HG03354 (cell line): Measurements from ENCODE around the gene OR5AN1.
"Not testable (repeated sequence)": the region's sequence is repeated elsewhere in the genome, so short reads cannot be mapped to it uniquely, and the experiment has no call there.

Experiments
- ATAC-seq: cut with Tn5 transposase; IDR thresholded peaks from one replicate; pipeline ENCODE4 v1.9.1; 2021; ENCODE audit warnings: mild to moderate bottlenecking; ENCODE audit not compliant: unreplicated experiment, poor library complexity, severe bottlenecking

OR5AN1 gene, protein sequence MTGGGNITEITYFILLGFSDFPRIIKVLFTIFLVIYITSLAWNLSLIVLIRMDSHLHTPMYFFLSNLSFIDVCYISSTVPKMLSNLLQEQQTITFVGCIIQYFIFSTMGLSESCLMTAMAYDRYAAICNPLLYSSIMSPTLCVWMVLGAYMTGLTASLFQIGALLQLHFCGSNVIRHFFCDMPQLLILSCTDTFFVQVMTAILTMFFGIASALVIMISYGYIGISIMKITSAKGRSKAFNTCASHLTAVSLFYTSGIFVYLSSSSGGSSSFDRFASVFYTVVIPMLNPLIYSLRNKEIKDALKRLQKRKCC

DNA sequence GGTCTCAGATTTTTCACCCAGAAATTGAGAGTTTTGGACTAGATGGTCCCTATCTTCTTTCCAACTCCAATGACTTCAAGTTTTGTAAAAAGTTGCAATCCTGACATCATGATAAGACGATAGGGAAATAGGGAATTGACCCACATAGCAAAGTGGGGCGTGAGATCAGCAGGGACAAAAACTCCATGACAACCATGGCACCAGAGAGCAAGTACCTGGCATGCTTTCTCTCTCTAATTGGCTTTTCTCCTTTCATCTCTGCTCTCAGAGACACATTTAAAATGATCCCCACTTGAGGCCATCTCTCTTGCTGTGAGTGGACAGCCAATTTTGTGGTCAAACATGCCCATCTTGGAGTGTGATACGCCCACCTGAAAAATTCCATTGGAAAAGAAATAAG, at the start of gene OR5AN1:
OR5AN1 (plus strand) TSS at position 301 of the 400 bp plus-strand sequence. CDS start 5,564 bp downstream, outside the sequence.
- no peak for ATAC-seq

DNA sequence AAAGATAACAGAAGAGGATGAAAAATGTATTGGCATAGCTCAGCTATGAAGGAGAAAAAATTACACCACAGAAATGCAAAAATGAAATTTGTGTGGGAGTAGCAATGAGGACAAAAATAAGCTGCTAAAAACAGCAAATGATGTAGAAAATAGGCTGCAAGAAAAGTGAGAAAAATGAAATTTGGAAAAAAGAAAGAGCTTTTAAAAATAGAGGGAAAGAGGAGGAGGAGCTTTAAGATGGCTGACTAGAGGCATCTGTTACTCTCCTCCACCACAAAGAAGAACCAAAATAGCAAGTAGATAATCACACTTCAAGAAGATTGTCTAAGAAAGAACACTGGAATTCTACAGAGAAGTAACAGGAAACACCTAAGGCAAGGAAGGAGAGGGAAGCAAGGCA, 23.7 kb upstream of the OR5AN1 start:
- ATAC-seq = no peak

DNA sequence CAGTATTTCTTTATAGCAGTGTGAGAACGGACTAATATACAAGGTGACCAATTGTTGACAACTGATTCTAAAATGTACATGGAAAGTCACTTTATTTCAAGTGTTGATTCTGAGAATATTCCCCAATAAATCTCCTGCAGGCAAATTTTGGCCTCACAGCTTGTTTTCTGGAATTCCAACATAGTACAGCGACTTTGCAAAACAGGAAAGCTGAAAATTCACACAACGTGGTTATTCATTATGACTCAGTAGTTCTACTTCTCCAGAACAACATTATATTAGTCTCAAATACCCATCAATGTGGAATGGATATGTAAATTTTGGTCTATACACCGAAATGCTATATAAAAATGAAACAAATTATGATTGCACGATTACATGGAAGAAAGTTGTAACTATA, 22.5 kb upstream of the OR5AN1 start:
- ATAC-seq = no peak

DNA sequence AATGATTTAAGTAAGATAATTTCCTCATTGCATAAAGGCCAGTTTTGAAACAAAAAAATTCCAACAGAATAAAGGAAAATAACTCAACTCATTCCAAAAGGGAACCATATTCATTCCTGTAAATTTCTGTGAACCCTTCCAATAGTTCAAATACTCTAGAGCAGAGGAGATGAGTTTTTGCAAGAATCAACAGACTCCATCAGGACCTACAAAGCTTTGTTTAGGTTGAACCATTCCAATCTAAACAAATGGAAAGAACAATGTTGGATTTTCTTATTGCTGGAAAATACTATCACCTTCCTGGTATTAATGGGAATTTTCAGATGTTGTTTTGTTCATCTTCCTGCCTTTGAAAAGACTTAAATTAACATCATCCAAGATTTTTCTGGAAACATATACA, 21.8 kb upstream of the OR5AN1 start:
- ATAC-seq = no peak

DNA sequence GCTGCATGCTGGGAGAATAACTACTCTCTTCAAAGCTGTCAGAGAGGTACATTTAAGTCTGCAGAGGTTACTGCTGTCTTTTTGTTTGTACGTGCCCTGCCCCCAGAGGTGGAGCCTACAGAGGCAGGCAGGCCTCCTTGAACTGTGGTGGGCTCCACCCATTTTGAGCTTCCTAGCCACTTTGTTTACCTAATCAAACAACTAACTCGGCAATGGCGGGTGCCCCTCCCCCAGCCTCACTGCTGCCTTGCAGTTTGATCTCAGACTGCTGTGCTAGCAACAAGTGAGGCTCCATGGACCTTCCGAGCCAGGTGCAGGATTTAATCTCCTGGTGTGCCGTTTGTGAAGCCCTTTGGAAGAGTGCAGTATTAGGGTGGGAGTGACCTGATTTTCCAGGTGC, 9.0 kb upstream of the OR5AN1 start:
- not testable (repeated sequence) for ATAC-seq

DNA sequence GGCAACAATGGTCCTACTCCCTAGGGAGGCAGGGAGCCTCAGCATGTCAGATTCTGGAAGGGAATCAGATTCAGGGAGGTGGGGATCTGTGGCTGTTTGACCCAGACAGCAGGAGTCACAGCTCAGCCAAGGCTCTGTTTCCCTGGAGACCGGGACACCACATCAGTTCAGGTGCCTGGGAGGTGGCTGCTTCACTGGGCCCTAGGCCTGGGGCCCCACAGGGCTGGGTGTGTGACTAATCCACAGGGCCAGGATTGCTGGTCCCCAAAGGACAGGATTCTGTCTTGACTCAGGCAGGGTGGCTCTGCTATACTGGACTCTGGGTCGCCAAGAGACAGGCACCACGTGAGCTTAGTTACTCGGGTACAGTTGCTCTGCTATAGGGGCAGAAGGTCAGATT, 3.5 kb upstream of the OR5AN1 start:
- no peak for ATAC-seq

DNA sequence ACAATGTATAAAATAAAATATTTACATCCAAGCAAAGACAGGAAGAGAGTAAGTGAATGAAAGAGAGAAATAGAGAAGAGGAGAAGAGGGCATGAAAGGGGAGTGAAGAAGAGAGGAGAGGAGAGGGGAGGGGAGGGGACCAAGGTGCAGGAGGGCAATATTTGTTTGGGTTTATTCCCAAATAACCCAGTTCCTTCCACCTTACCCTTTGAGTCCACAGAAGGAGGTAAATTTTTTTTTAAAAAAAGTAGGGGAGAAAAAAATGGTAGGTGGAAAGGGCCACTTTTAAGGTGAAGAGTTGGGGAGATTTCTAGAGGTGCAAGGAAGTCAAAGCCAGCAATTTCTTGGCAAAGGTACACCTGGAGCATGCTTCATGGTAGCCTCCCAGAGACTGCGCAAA, 2.1 kb upstream of the OR5AN1 start:
- no peak for ATAC-seq

DNA sequence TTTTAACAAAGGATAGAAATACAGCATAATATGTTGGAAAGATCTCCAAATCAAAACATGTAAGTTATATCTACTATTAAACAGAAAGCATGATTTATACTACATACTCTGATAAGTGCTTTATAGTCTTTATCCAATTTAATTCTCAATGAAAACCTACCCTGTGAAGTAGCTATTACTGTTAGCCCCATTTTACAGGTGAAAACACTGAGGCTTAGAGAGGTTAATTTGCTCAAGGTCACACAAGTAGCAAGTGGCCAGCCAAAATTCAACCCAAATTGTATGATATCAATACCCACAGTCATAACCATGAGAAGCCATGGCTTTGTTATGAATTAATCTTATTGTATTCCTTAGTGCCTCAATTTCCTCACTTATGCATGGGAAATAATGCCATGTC, 675 bp upstream of the OR5AN1 start:
- ATAC-seq = no peak

DNA sequence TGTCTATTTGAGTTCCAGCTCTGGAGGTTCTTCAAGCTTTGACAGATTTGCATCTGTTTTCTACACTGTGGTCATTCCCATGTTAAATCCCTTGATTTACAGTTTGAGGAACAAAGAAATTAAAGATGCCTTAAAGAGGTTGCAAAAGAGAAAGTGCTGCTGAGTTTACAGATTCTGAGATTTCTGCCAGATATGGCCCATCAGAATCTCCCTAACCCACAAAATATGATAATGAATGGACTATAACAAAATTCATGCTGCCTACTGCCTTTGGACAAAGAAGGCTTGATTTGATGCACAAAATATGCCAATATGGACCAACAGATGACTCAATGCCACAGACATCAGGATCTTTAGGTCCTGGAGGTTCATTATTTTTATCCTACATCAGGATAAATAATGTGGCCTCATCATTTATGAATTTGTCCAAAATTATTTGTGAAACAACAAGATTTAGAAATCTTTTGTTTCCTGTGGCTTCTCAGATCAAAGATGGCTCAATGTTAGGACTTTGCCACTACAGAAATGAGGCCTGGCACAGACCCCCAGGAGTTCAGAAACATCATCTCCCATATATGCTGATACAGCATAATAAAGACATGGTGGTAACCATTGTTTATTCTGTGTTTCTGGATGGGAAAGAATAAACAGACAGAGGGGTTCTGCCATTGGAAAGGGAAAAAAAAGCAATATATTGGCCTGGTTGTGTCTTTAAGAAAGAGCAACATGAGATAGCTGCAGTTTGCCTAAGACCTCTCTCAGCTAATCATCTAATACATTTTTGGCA, 6.7 kb downstream of the OR5AN1 start:
- no peak for ATAC-seq

DNA sequence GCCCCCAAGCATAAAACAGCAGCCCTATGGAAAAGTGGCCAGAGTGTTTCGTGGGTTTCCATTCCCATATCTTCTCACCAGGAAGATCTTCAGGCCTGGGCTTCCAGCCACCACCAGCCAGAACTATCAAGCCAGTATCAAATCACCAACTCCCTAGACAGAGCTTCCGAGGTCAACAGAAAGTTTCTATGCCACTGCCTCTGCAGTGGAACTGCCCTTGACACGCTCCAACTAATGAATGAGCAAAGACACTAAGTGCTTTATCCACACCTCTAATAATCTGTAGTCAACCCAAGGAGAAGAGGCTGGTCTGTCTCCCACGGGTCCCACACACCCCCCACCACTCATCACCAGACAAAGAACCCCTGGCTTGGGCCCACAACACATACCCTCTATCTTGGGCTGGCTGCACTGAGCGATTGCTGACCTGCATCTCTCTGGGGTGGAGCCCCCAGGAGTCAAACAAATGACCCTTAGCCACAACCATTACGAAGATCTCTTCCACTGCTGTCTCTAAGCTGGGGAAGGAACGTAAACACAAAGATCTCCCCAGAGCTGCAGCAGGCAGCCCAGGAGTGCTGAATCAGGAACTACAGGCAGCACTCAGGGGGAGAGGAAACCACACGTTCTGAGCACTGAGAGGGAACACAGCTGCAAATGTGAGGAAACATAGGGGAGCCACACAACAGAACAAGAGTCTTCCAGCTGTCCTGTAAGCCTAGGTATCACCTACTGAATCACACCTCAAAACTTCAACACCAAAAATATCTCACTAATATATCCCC, 9.7 kb downstream of the OR5AN1 start:
- no peak for ATAC-seq

DNA sequence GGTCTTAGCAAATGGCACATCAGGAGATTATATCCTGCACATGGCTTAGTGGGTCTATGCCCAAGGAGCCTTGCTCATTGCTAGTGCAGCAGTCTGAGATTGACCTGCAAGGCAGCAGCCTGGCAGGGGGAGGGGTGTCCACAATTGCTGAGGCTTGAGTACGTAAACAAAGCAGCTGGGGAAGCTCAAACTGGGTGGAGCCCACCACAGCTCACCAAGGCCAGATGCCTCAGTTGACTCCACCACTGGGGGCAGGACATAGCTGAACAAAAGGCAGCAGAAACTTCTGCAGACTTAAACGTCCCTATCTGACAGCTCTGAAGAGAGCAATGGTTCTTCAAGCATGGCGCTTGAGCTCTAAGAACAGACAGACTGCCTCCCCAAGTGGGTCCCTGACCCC, 13.6 kb downstream of the OR5AN1 start:
- not testable (repeated sequence) for ATAC-seq

DNA sequence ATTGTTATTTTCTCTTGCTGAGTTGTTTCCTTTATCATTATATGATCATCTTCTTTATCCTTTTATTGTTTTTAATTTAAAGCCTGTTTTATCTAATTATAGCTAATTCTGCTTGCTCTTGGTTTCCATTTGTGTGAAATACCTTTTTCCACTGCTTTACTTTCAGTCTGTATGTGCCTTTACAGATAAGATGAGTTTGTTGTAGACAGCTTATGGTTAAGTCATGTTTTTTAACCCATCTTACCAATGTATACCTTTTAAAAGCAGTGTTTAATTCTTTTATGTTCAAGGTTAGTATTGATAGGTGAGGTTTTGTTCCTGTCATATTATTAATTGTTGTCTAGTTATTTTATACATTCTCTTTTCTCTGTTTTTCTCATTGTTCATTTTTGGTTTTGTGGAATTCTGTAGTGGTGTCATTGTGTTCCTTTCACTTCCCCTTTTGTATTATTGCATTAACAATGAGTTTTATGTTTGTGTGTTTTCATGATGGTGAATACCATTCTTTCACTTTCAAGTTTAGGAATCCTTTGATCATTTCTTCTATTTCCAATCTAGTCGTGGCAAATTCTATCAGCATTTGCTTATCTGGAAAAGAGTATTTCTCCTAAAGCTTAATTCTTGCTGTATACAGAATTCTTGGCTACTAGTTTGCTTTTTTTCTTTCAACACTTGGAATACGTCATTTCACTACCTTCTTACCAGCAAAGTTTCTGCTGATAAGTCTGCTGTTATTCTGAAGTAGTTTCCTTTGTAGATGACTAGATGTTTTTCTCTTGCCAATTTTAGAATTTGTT, 21.8 kb downstream of the OR5AN1 start:
- peak; percentile 96 for ATAC-seq

DNA sequence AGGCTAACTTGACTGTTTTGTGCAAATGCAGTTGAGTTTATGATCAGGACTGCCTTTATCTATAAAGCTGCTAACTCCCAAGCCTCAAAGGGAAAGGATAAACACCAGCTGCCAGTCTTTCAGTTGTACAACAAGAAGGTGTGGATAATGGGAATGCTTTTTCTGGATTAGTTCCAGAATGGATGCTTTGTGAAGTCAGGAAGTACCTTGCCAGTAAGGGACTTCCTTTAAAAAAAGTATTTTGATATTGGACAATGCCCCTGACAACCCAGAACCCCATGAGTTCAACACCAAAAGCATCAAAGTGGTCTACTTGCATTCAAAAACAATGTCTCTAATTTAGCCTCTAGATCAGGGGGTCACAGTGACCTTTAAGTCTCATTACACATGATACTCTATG, 35.5 kb downstream of the OR5AN1 start:
- ATAC-seq = no peak

DNA sequence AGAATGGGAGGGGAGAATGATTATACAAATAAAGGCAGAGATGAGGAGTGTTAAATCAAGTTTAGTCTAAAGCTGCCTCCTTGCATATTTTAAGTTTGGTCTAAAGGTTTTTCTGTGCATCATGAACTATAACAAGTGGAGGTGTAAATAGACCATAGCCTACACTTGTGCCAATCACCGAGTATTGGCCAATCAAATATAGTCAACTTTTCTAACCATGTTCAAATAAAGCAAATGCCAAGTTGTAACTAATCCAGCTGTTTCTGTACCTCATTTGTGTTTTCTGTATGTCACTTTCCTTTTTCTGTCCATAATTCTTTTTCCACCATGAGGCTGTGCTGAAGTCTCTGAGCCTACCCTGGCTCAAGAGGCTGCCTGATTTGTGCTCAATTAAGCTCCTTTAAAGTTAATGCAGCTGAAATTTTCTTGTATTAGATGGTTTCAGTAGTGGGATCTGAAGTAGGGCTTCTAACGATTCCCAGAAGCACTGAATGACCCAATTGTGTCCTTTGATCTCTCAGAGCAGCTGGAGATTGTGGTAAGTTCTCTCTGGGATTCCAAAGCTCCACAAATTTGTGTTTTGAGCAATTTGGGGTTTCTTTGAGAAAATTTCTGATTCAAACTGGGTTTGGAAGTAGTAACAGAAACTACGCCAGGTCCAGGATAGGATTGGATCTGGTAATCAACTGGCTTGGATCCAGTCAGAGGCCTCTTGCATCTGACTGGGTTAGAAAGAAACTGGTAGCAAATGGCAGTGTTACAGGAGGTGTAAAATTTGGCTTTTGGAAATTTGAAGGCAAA, 42.0 kb downstream of the OR5AN1 start:
- ATAC-seq = no peak

DNA sequence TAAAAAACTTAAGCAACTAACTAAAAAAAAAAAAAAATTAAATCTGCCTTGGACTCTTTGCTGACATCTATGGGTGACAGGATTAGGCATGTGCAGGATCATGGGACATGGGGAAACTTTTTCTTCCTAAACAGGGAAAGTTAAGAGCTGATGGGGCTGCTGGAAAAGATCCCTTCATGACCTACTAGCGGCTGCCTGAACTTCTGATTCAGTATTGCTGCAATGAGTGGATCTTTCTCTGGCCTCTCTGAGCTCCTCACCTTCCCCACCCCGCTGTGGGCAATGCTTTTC, 42.5 kb downstream of the OR5AN1 start:
- ATAC-seq = no peak

DNA sequence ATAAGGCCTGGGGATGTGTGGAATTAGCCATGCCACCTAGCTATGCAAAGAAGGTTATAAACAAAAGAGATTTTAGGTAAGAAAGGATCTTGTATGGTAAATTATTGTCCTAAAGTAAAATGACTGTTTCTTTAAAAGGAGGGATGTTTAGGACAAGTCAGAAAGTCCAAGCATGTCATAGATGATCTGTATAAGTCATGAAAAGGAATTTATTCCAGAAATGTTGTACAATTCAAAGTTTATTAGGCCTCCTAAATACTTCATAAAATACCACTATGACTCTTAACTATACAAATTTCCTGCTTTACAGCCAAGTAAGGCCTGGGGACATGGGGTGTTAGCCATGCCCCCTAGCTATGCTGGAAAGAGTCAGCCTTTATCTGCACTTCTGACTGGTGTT, 44.9 kb downstream of the OR5AN1 start:
- no peak for ATAC-seq

DNA sequence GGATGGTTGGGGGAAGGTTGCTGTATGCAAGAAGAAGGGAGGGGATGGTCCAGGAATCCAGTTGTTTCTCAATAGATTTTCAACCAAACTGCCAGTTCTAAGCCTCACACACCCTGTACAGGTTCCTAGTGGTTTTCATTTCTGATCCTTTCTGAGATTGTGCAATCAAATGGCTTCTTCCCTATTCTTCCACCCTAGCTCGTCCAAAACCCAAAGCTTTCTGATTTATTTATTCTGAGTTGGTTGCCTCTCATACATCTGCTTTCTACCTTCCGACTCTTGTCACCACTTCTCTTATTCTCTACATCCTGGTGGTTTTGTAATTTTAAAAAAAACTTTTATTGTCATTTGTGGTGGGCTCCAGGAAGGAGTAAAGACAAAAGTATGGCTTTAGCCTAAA, 55.0 kb downstream of the OR5AN1 start:
- no peak for ATAC-seq

DNA sequence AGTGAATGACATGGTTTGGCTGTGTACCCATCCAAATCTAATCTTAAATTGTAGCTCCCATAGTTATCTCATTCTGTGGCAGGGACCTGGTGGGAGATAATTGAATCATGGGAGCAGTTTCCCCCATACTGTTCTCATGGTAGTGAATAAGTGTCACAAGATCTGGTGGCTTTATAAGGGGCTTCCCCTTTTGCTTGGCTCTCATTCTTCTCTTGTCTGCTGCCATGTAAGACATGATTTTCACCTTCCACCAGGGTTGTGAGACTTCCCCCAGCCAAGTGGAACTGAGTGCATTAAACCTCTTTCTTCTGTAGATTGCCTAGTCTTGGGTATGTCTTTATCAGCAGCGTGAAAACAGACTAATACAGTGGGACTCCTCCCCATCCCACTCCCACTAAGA, 56.4 kb downstream of the OR5AN1 start:
- ATAC-seq = no peak

DNA sequence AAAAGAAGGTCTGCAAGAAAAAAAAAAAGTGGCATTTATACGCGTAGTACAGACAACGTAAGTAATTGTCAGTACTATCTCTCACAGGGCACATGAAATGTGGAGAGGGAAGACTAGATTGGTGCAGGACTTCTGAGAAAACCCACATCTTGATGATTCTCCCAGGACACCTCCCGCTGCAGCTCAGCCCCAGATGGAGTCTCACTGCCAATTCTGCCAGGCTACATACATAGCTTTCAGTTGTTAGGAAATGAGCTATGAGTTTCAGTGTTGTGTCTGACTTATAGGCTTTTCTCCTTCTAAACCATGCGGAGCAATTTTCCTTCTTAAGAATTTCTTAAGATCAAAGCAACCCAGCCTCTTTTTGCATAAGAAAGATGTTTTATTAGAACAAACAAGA, 57.9 kb downstream of the OR5AN1 start:
- no peak for ATAC-seq
